A172 (cell line): ENCODE measurements around the gene AFF3. TPM values are rescaled to one million over a fixed set of nuclear protein-coding genes. Genes with fewer than 3 reads are reported as not detected.
"Not testable (repeated sequence)": the region's sequence is repeated elsewhere in the genome, so short reads cannot be mapped to it uniquely, and the experiment has no call there.

ENCODE experiments used
- DNase-seq: peaks from one replicate; pipeline ENCODE4 v3.0.0-alpha.2; 2015; ENCODE audit warnings: low spot score
- total RNA-seq: library from RNA; depleted of rRNA; stranded (reverse); fragments of >200 nt; shearing (Covaris generic); gene quantifications from 2 replicates; pipeline ENCODE4 v1.2.3, GENCODE V29; 2014

Gene AFF3
- total RNA-seq, 1 experiment from 2014 or later: 1.9 TPM

GRCh38 chr2:100107906-100108647 is 34.3 kb downstream of the AFF3 start:
- DNase-seq: no peak

GRCh38 chr2:100107440-100107839 is 35.0 kb downstream of the AFF3 start:
- no peak for DNase-seq

DNA sequence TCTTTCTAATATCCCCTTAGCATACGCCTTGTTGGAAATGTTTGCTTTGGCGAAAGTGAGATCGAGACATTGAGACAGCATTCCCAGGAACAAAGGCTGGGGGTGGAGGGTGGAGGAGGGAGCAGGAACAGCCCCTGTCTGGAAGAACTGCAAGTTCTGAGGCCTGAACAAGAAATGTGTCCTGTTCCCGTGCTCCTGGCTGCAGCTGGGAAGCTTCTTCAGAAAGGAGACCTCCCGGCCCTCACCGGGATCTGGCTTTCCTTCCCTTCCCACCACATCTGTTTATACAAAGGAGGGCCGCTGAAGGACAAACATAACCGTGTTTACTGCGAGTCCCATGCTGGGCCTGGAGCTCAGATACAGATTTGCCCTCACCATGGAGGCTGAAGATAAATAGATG is 35.9 kb downstream of the AFF3 start:
- no peak for DNase-seq

- DNase-seq: no peak
Observed at GRCh38 chr2:100105678-100106054, 36.7 kb downstream of the AFF3 start.

- DNase-seq: no peak
Observed at GRCh38 chr2:100104718-100105677, 37.4 kb downstream of the AFF3 start.

DNA sequence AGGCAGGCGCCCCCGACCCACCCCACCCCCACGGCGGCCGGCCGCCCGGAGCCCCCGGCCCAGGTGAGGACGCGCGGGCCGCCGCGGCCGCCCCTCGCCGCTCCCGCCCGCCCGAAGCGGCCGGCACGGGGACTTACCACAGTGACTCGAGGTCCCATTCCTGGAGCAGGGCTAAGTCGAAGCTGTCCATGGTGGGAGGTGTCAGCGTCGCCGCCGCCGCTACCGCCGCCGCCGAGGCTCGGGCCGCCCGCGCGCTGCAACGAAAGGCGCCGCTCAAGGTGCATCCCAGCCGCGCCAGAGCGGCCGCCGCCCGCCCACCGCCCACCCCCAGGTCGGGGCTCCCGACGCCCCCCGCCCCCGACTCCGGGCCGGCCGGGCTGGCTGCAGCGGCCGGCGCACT is 38.1 kb downstream of the AFF3 start:
- DNase-seq: not testable (repeated sequence)

- DNase-seq: not testable (repeated sequence)
Observed at GRCh38 chr2:100103527-100104252, 38.7 kb downstream of the AFF3 start.

GRCh38 chr2:100102466-100103180 is 39.8 kb downstream of the AFF3 start:
- DNase-seq: not testable (repeated sequence)

GRCh38 chr2:100098855-100099254 is 43.5 kb downstream of the AFF3 start:
- not testable (repeated sequence) for DNase-seq

- not testable (repeated sequence) for DNase-seq
Observed at GRCh38 chr2:100097611-100098294, 44.6 kb downstream of the AFF3 start.

GRCh38 chr2:100095845-100096244 is 46.5 kb downstream of the AFF3 start:
- DNase-seq: not testable (repeated sequence)

GRCh38 chr2:100091807-100092206 is 50.6 kb downstream of the AFF3 start:
- DNase-seq: not testable (repeated sequence)

- not testable (repeated sequence) for DNase-seq
Observed at GRCh38 chr2:100085744-100086143, 56.6 kb downstream of the AFF3 start.

DNA sequence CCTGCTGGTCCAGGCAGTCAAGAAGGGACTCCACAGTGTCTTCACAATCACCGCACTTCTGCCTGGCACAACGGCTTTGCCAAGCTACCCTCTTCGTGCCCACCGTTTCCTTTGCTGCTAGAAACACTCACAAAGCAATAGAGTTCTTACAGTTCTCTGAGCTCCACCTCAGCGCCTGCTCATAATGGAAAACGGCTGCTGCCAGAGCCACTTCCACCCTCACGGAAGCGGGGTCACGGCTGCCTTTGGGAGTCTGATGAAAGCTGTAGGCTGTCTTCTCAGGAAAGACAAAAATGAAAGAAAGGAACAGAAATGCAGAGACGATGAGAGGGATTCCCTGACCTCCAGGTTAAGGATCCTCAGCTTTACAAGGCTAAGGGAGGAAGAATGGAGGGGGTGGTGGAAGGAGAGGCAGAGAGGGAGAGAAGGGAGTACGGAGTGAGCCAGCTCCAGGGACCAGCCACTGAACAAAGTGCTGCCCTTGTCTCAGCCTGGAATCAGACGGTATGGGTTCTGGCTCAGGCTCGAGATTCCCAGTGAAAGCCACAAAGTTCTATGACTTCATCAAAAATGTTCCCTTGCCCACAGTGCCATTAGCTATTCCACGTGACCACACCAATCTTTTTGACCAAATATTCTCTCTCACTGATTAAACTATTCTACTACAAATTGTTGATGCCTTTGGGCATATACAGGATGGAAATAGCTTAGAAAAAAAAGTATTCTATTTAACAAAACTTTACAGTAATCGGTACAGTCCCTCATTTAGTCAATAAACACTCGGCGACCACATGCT is 58.8 kb downstream of the AFF3 start:
- DNase-seq: not testable (repeated sequence)

DNA sequence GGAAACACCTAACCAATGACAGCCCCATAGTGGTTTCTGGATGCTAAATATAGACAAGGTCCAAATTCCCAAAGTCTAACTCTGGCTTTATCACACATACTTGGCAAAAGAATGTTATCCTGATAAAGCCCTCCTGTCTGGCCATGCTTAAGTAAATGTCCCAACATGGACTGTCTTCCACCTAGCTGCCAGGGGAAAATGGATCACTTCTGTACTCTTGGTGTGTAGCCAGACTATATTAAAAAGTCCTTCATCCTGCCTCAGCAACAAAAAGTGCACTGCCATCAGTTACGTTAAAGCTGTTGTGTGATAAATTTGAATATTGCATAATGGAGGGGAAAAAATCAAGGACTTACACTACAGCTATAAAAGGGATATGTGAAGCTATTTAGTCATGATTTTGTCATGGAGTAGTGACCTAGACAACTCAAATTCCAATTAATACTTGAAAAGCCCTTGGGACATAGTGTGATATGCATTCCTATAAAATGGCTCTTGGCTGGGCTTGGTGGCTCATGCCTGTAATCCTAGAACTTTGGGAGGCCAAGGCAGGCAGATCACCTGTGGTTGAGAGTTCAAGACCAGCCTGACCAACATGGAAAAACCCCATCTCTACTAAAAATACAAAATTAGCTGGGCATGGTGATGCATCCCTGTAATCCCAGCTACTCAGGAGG is 60.0 kb downstream of the AFF3 start:
- not testable (repeated sequence) for DNase-seq

GRCh38 chr2:100077935-100078334 is 64.5 kb downstream of the AFF3 start:
- no peak for DNase-seq

DNA sequence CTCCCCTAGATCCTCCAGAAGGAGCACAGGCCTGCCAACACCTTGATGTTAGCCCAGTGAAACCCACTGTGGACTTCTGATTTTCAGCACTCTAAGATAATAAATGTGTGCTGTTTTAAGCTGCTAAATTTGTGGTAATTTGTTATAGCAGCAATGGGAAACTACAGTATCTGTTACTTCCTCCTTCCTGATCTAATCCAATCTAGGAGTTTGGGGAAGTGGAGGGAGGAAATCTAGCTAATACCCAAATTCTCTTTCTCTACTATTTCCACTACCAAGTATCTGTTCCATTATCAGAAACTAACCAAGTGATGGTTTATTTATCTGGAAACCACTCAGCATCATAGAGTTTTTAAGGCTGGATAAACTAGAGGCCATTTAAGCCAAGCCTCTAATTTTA is 64.9 kb downstream of the AFF3 start:
- DNase-seq: no peak

- DNase-seq: no peak
Observed at GRCh38 chr2:100075532-100075931, 66.9 kb downstream of the AFF3 start.

- DNase-seq: no peak
Observed at GRCh38 chr2:100073110-100073509, 69.3 kb downstream of the AFF3 start.
